ENCODE measurements around the gene PPP6R3.
"Not testable (repeated sequence)": the region's sequence is repeated elsewhere in the genome, so short reads cannot be mapped to it uniquely, and the experiment has no call there.

The PPP6R3 gene

GRCh38 chr11:68460741-68461574 lies at the start of gene PPP6R3:
Gene PPP6R3 (plus strand): TSS chr11:68460752. CDS start chr11:68537665, 76,913 bp downstream.
- peak in 1 of 2 donors; percentile 27 for DNase-seq (ENCODE audit: low read depth in 1 of 2, low spot score in 1 of 2)

DNA sequence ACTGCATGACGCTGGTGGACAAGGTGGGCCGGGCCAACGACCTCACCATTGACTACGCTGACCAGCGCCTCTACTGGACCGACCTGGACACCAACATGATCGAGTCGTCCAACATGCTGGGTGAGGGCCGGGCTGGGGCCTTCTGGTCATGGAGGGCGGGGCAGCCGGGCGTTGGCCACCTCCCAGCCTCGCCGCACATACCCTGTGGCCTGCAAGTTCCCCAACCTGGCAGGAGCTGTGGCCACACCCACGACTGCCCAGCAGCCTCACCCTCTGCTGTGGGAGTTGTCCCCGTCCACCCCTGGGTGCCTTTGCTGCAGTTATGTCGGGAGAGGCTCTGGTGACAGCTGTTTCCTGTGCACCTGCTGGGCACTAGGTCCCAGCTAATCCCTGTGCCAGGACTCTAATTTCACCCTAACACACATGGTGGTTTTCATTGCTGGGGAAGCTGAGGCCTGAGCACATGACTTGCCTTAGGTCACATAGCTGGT lies 49.0 kb upstream of the PPP6R3 start:
- no peak for DNase-seq (ENCODE audit: low read depth in 1 of 2, low spot score in 1 of 2)

DNA sequence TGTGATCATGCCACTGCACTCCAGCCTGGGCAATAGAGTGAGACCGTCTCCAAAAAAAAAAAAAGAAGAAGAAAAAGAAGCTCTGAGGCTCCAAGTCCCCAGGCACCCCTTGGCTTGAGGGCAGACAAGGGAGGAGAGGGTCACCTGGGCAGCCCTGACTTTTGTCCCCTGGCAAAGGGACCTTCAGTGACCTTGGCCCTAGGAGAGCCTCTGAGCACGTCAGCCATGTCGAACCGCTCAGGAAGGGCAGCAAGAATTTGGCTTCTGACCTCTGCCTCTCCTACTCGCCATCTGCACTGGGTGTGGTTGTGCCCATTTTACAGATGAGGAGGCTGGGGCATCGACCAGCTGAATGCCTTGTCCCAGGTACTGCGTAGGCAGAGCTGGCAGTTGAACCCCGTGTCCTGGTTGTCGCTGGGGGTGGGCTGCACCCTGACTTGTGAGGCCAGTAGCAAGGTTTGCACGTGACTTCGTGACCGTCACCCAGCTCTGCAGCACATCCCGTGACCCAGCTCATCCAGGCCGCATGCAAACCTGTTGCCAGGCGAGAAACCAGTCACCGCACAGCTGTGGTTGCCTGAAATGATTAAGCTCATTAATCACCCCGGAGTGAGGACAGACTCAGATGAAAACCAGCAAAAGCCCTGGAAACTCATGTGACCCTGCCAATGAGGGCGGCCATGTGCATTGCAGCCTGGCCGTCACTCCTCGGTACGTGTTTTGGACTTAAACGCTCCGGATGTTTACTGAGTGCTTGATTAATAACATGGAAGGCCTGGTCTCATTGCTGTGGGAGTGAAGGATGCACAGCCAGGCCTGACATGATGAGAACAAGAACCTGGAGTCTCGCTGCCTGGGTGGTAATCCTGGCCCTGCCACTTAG lies 47.7 kb upstream of the PPP6R3 start:
- no peak for DNase-seq (ENCODE audit: low read depth in 1 of 2, low spot score in 1 of 2)

DNA sequence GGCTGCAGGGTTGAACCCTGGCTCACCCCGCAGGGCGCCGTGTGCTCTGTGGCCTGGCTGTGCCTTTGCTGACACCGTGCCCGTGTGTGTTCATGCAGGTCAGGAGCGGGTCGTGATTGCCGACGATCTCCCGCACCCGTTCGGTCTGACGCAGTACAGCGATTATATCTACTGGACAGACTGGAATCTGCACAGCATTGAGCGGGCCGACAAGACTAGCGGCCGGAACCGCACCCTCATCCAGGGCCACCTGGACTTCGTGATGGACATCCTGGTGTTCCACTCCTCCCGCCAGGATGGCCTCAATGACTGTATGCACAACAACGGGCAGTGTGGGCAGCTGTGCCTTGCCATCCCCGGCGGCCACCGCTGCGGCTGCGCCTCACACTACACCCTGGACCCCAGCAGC lies 47.0 kb upstream of the PPP6R3 start:
- no peak for DNase-seq (ENCODE audit: low read depth in 1 of 2, low spot score in 1 of 2)

DNA sequence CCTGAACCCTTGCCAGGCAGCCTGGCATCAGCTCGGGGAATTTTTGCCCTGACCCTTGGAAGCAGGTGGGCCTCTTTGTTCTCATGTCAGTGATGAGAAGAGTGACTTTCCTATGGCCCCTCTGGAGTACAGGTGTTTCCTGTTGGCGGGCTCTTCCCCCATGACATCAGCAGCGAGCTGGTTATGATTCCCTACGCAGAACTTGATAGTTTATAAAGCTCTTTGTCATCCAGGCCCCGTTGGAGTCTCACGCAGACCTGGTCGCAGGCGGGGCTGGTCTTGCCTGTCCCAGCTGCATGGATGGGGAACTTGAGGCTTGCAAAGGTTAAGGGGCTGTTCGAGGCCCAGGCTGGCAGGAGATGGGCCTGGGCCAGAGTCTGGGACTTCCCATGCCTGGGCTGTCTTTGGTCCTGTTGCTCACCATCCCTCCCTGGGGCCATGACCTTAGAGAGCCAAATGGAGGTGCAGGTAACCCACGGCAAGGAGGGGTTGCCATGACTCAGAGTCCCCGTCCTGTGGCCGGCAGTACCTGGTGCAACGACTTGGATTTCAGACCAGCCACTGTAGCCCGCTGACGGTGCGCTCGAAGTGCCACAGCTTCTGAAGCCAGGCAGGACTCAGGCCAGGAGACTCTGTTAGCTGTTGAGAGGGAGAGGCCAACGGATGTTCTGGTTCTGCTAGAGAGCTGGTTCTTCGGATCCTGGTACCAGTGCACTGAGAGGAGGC lies 45.9 kb upstream of the PPP6R3 start:
- DNase-seq (ENCODE audit: low read depth in 1 of 2, low spot score in 1 of 2) = no peak

DNA sequence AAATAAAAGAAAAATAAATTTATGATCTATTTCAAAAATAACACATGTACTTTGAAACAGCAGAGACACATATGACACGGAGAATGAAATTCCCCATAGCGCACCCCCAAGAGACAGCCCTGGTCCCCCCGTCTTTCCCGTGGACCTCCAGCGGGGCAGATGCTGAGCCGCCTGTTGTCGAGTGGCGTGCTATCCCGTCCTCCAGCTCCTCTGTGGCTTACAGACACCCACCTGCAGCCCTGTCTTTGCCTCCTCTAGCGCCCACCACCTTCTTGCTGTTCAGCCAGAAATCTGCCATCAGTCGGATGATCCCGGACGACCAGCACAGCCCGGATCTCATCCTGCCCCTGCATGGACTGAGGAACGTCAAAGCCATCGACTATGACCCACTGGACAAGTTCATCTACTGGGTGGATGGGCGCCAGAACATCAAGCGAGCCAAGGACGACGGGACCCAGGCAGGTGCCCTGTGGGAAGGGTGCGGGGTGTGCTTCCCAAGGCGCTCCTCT lies 44.4 kb upstream of the PPP6R3 start:
- DNase-seq (ENCODE audit: low read depth in 1 of 2, low spot score in 1 of 2) = no peak

DNA sequence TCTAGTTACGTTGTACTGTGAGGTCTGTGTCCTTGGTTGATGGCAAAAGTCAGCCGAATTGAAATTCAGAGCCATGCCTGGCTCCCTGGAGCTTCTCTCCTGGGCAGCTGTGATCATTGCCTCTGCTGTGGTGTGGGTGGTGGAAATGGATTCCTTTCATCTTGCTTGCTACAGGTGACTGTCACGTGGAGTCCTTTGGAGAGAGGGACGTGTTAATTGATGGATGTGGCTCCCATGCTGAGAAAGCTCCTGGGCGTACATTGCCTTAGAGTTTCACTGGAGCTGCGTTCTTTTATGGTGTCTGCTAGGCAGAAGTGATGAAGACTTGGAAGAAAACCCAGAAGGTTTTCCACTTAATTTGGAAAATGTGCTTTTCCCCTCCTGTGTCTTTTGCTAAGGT lies 41.9 kb upstream of the PPP6R3 start:
- DNase-seq (ENCODE audit: low read depth in 1 of 2, low spot score in 1 of 2) = no peak

GRCh38 chr11:68420171-68420570 lies 40.4 kb upstream of the PPP6R3 start:
- DNase-seq (ENCODE audit: low read depth in 1 of 2, low spot score in 1 of 2) = no peak

DNA sequence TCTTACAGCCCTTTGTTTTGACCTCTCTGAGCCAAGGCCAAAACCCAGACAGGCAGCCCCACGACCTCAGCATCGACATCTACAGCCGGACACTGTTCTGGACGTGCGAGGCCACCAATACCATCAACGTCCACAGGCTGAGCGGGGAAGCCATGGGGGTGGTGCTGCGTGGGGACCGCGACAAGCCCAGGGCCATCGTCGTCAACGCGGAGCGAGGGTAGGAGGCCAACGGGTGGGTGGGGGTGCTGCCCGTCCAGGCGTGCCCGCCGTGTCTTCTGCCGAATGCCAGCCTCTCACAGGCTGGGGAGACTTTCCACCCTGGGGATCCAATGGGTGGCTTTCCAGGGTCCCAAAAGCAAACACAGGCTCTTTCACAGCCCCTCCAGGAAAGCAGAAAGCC lies 37.1 kb upstream of the PPP6R3 start:
- DNase-seq (ENCODE audit: low read depth in 1 of 2, low spot score in 1 of 2) = no peak

DNA sequence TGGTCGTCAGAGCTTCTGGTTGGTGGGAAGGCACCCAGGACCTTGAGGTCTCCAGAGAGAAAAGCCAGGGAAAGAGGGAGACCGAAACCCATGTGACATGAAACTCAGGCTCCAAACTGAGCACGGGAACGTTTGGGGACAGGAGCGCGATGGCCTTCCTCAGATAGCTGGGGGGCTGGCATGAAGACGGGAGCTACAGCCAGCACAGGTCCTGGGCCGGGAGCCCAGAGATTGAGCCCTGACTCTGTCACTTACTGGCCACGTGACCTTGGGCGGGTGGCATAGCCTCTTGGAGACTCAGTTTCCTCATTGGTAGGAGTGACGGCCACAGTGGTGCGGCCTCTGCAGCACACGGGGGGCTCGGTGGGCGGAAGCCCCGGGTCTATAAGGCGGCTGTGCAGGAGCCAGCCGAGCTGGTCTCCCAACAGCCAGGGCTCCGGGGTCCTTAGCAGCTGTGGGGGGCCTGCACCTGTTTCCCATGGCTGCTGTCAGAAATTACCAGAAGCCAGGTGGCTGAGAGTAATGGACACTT lies 36.4 kb upstream of the PPP6R3 start:
- no peak for DNase-seq (ENCODE audit: low read depth in 1 of 2, low spot score in 1 of 2)

DNA sequence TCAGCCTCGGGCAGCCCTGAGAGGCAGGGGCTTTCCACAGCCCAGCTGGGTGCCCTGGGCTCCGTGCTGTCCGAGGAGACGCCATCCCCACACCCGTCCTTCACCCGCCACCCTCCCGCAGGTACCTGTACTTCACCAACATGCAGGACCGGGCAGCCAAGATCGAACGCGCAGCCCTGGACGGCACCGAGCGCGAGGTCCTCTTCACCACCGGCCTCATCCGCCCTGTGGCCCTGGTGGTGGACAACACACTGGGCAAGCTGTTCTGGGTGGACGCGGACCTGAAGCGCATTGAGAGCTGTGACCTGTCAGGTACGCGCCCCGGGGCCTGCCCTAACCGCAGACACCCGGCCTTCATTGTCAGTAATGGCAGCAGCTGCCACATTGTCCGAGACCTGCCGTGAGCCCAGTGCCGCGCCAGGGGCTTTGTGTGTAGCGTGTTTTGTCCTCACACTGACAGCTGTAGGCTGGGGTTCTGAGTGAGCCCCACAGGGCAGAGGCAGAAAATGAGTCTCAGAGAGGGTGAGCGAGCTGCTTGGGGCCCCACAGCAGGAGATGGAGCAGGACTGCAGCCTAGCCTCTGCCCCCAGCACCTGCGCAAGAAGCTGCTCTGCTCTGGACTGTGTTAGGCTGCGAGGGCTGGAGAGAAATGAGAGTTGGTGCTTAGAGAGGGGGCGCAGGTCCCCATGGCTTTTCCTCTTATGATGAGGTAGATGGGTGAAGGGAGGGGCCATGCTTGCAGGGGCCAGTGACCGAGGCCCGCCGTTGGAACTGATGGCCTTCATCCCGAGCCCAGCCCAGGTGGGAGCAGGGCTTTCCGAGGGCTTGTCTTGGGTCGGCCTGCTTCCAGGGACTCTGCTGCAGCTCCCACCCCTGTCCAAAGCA lies 35.3 kb upstream of the PPP6R3 start:
- no peak for DNase-seq (ENCODE audit: low read depth in 1 of 2, low spot score in 1 of 2)

GRCh38 chr11:68425866-68426380 lies 34.6 kb upstream of the PPP6R3 start:
- DNase-seq (ENCODE audit: low read depth in 1 of 2, low spot score in 1 of 2) = no peak

- DNase-seq (ENCODE audit: low read depth in 1 of 2, low spot score in 1 of 2) = no peak
Measured at GRCh38 chr11:68429661-68430060, 30.9 kb upstream of the PPP6R3 start.

DNA sequence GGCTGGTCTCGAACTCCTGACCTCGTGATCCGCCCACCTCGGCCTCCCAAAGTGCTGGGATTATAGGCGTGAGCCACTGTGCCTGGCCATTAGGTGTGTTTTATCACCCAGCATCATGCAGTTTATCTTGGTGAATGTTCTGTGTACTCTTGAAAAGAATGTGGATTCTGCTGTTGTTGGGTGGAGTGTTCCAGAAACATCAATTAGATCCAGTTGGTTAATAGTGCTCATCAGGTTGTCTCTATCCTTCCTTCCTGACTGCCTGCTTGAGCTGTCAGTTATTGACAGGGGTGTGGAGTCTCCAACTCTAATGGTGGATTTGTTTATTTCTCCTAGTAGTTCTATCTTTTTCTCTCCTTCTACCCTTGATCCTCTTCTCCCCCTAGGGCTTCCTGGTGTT lies 30.2 kb upstream of the PPP6R3 start:
- no peak for DNase-seq (ENCODE audit: low read depth in 1 of 2, low spot score in 1 of 2)

- DNase-seq (ENCODE audit: low read depth in 1 of 2, low spot score in 1 of 2) = no peak
Measured at GRCh38 chr11:68430801-68431200, 29.8 kb upstream of the PPP6R3 start.

- DNase-seq (ENCODE audit: low read depth in 1 of 2, low spot score in 1 of 2) = no peak
Measured at GRCh38 chr11:68431984-68432645, 28.4 kb upstream of the PPP6R3 start.

DNA sequence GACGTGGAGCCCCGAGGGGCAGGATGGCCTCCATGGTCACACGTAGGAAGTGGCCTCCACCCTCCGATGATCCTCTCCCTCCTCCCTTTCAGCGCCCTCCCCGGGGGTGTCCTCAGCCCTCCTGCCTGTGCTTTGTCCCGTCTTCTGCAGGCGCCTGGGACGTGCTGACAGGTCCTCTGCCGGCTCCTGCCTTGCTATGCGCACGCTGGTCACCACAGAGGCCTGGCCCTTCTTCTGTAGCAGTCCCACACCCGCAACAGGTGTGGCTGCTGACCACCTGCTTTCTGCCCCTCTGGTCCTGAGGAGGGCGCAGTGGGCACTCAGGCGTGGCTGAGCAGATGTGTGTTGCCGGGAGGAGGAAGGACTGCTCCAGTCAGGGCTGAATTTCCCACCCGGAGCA lies 27.7 kb upstream of the PPP6R3 start:
- no peak for DNase-seq (ENCODE audit: low read depth in 1 of 2, low spot score in 1 of 2)

DNA sequence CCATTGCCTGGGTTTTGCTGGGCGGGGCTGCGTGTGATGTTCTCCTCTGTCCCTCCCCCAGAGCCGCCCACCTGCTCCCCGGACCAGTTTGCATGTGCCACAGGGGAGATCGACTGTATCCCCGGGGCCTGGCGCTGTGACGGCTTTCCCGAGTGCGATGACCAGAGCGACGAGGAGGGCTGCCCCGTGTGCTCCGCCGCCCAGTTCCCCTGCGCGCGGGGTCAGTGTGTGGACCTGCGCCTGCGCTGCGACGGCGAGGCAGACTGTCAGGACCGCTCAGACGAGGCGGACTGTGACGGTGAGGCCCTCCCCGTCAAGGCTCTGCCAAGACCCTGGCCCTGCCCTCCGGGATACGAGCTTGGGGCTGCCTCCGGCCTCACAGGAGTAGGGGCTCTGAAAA lies 27.0 kb upstream of the PPP6R3 start:
- no peak for DNase-seq (ENCODE audit: low read depth in 1 of 2, low spot score in 1 of 2)

GRCh38 chr11:68434159-68434558 lies 26.4 kb upstream of the PPP6R3 start:
- not testable (repeated sequence) for DNase-seq (ENCODE audit: low read depth in 1 of 2, low spot score in 1 of 2)

Data from activated CD4-positive, alpha-beta T cell treated with anti-CD3 and anti-CD28 coated beads, Interleukin-2, amount 50 U/mL, for 24 hours (primary cell).